Activated CD8-positive, alpha-beta memory T cell treated with anti-CD3 and anti-CD28 coated beads for 36 hours (primary cell): ENCODE results near the gene SLC29A3. TPM values are rescaled to one million over a fixed set of nuclear protein-coding genes. Genes with fewer than 3 reads are reported as not detected.

ENCODE experiments used
- CTCF ChIA-PET: fragments of 350-600 bp; sonication (Branson Sonifier 250); formaldehyde crosslinking; loops from one replicate; lab custom pipeline; 2021; ENCODE audit warnings: antibody characterized with exemption; lab: Charles Lee
- POLR2A ChIA-PET: fragments of 350-600 bp; sonication (Branson Sonifier 250); formaldehyde crosslinking; loops from one replicate; lab custom pipeline; 2021; ENCODE audit warnings: antibody characterized with exemption; lab: Charles Lee
- total RNA-seq, 2 experiments: library from RNA; stranded (reverse); gene quantifications; one replicate each; pipeline ENCODE4 v1.2.3, GENCODE V29; 2021

The SLC29A3 gene
- total RNA-seq, 2 experiments from 2014 or later = 5.8 to 7.0 TPM

- ChIA-PET CTCF (interaction anchor here (0.9 kb wide), 1 partner anchor 9 kb away, joined by 3 read pairs; no protein-coding TSS in a partner anchor), POLR2A (no interaction called here)
Measured at GRCh38 chr10:71390921-71391690, 72.0 kb downstream of the SLC29A3 start.

- CTCF ChIA-PET = interaction anchor here (1.0 kb wide), 1 partner anchor 28 kb away, joined by 3 read pairs; no protein-coding TSS in a partner anchor
- POLR2A ChIA-PET = no interaction called here
Measured at GRCh38 chr10:71391701-71392100, 72.6 kb downstream of the SLC29A3 start.

DNA sequence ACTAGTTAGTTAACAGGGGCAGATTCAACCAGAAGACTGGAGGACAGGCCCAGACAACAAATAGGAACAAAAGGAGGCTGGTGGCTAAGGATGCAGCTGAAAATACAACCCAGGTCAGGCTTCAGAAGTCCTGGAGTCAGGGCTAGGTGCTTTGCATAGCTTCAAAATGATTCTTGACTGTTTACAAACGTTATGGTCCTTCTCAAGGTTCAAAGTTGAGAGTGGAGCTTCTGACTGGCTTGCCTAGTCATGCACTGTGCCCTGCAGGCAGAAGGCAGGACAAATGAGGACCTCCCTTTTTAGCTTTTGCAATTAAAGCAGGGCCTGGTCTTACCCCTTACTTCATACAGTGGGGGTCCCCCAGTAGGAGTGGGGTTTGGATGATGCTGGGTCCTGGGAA is 73.2 kb downstream of the SLC29A3 start:
- ChIA-PET POLR2A (no interaction called here), CTCF (interaction anchor here (1.0 to 1.3 kb wide), 2 partner anchors 8 to 28 kb away, joined by 3 read pairs; no protein-coding TSS in a partner anchor)

- ChIA-PET CTCF (interaction anchor here (1.0 to 1.3 kb wide), 2 partner anchors 9 to 29 kb away, joined by 3 read pairs; no protein-coding TSS in a partner anchor), POLR2A (no interaction called here)
Measured at GRCh38 chr10:71392791-71393781, 74.0 kb downstream of the SLC29A3 start.

- ChIA-PET POLR2A (no interaction called here), CTCF (no interaction called here)
Measured at GRCh38 chr10:71393841-71394475, 74.9 kb downstream of the SLC29A3 start.

- ChIA-PET POLR2A (no interaction called here), CTCF (interaction anchor here (1.1 to 2.4 kb wide), 6 partner anchors 10 to 313 kb away, joined by 3 to 10 read pairs (median 4); no protein-coding TSS in a partner anchor)
Measured at GRCh38 chr10:71394926-71395562, 76.0 kb downstream of the SLC29A3 start.

GRCh38 chr10:71395621-71396020 is 76.6 kb downstream of the SLC29A3 start:
- POLR2A ChIA-PET = no interaction called here

GRCh38 chr10:71396084-71396710 is 77.1 kb downstream of the SLC29A3 start:
- ChIA-PET CTCF (interaction anchor here (0.7 to 2.4 kb wide), 11 partner anchors 10 to 312 kb away, joined by 3 to 10 read pairs (median 3); no protein-coding TSS in a partner anchor), POLR2A (interaction anchor here (0.5 kb wide), 1 partner anchor 876 kb away, joined by 3 read pairs; no protein-coding TSS in a partner anchor)

More at GRCh38 chr10:71395621-71396020, 76.6 kb downstream of the SLC29A3 start:
- CTCF ChIA-PET = interaction anchor here (0.7 to 2.4 kb wide), 11 partner anchors 11 to 312 kb away, joined by 3 to 10 read pairs (median 3); no protein-coding TSS in a partner anchor

- ChIA-PET CTCF (interaction anchor here (0.8 to 2.4 kb wide), 5 partner anchors 19 to 311 kb away, joined by 3 to 10 read pairs (median 3); no protein-coding TSS in a partner anchor), POLR2A (no interaction called here)
Measured at GRCh38 chr10:71396711-71397295, 77.7 kb downstream of the SLC29A3 start, which contains the start of gene CDH23. Gene CDH23, plus strand, starts transcription at chr10:71396920. Its CDS starts 42,912 bp downstream, at chr10:71439832.

- ChIA-PET CTCF (interaction anchor here (0.8 kb wide), 1 partner anchor 310 kb away, joined by 3 read pairs; no protein-coding TSS in a partner anchor), POLR2A (no interaction called here)
Measured at GRCh38 chr10:71397296-71398212, 78.5 kb downstream of the SLC29A3 start.

DNA sequence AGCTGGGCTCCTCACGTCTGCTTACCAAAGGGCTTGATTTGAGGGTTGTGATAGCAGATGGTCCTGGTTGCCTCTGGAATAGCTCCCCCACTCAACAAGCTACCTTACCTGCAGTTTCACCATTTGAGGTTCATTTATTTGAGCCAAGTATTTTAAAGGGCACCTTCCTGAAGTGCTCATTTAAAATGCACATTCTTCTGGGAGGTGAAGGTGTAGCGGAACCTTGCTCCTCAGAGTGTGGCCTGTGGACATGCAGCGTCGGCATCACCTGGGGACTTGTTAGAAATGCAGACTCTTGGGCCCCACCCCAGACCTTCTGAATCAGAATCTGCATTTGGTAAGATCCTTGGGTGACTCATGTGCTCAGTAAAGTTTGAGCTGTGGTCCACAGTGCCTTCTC is 79.9 kb downstream of the SLC29A3 start:
- ChIA-PET POLR2A (no interaction called here), CTCF (interaction anchor here (0.5 to 1.6 kb wide), 5 partner anchors 15 to 413 kb away, joined by 3 to 8 read pairs (median 4); no protein-coding TSS in a partner anchor)

GRCh38 chr10:71399946-71400345 is 80.9 kb downstream of the SLC29A3 start:
- ChIA-PET POLR2A (no interaction called here), CTCF (interaction anchor here (0.6 to 1.6 kb wide), 5 partner anchors 14 to 412 kb away, joined by 3 to 4 read pairs (median 3); no protein-coding TSS in a partner anchor)

- CTCF ChIA-PET = no interaction called here
- POLR2A ChIA-PET = no interaction called here
Measured at GRCh38 chr10:71401056-71401455, 82.0 kb downstream of the SLC29A3 start.

DNA sequence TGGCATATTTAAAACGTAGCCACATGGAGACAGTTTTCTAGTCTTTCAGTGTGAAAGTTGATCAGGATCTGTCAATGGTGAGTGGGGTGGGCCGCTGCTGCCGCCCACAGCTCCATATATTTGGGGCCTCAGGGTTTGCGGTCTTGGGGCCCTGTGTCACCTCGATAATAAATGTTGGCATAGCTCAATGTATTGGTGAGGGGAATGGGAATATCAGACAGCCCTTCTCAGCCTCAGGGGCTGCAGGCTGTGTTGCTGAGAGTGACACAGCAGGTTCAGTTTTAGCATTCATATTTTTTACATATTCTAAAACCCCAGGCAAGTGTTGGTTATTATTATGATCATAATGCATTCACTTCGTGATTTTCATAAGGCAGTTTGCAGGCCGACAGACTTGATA is 82.9 kb downstream of the SLC29A3 start:
- CTCF ChIA-PET = interaction anchor here (0.9 kb wide), 1 partner anchor 207 kb away, joined by 3 read pairs; no protein-coding TSS in a partner anchor

DNA sequence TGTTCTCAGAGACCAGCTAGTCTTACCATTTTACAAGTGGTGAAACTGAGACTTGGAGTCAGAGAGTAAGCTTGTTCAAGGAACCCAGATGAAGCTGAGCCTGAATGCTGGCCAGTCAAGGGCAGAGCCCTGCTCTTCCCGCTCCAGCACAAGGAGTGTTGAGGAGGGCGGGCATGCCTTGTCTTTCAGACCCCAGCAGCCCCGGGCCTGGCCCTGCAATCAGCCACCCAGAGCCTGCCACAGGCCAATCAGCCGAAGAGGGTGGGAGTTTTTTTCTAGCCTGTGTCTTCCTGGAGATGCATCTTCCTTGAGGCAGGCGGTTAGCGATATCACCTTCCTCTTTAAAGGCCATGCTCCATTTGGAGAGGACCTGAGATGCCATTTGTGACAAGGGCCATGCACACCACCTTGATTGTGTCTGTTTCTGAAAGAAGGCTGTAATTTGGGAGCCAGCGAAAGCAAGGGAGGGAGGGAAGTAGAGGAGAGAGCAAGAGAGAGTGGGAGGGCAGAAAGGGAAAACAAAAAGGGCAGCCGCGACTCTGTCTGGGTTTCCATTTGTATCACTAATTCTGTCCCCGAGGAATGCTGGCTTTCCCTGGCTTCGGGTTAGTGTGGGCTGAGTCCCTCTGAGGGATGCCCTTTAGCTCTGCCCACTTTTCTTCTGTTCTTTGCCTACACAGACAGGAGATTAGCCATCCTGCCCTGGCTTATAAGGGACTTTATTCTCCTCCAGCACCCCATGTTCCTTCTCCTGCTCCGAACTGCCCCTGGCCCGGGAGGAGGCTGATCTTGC is 85.6 kb downstream of the SLC29A3 start:
- POLR2A ChIA-PET = no interaction called here

More for the DNA sequence above, 82.9 kb downstream of the SLC29A3 start:
- POLR2A ChIA-PET = interaction anchor here (0.6 kb wide), 1 partner anchor 188 kb away, joined by 3 read pairs; no protein-coding TSS in a partner anchor

More for the DNA sequence above, 85.6 kb downstream of the SLC29A3 start:
- CTCF ChIA-PET = no interaction called here
